ENCODE measurements around the gene CORIN. TPM values are rescaled to one million over a fixed set of nuclear protein-coding genes. Genes with fewer than 3 reads are reported as not detected.
"Not testable (repeated sequence)": the region's sequence is repeated elsewhere in the genome, so short reads cannot be mapped to it uniquely, and the experiment has no call there.

Gene CORIN
- polyA plus RNA-seq, 6 donors from 2014 or later, result 0.05 to 0.12 TPM; not detected in 4

DNA sequence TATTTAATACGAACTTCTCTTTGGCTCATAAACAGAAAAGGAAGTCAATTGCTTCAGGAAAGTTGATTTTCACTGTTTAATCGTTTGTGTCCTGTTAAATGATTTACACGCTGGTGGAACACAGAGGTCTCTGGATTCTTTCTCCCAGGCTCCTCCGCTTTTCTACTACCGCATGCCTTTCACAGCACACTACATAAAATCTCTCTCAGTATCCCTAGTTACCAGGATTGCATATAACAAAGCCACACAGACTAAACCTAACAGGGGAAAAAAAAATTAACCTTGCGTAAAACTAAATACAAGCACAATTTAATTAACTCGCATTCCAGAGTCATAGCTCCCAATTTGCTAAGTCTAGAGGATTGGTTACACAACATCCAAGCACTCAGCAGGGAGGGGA, 133.9 kb downstream of the CORIN start:
- Mint-ChIP-seq H3K4me3 (no peak overlapping the region), H3K9me3 (no peaks in the 10 kb centered on the region), H3K27ac (no peak overlapping the region), H3K36me3 (no peaks in the 10 kb centered on the region), H3K4me1 (no peaks in the 10 kb centered on the region), H3K27me3 (peaks cover 24 to 42% (median 26%) of the 10 kb centered on the region in 3 donors)
- no peak for DNase-seq
- no peak for ATAC-seq (ENCODE audit: low read depth in 2 of 2)

DNA sequence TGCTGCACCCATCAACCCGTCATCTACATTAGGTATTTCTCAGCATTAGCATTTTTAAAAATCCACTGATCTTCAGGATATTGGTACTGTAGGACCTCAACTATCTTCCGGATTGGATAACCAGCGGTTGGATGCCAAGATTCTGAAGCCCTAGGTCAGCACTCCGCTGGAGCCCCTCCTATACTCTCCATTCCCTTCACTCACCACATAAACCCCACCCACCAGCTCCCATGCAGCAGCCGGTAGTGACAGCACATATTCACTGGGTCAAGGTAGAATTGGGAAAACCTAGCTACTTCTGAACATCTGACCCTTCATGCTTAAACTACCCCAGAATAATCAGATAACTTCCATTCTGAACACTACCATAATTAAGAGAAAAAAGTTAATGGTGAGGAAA, 134.9 kb downstream of the CORIN start:
- Mint-ChIP-seq H3K4me1 (no peaks in the 10 kb centered on the region), H3K27ac (no peak overlapping the region), H3K4me3 (no peak overlapping the region), H3K27me3 (peaks cover 23 to 42% (median 25%) of the 10 kb centered on the region in 3 donors), H3K9me3 (no peaks in the 10 kb centered on the region), H3K36me3 (no peaks in the 10 kb centered on the region)
- DNase-seq (no peak), ATAC-seq (ENCODE audit: low read depth in 2 of 2) (no peak)

DNA sequence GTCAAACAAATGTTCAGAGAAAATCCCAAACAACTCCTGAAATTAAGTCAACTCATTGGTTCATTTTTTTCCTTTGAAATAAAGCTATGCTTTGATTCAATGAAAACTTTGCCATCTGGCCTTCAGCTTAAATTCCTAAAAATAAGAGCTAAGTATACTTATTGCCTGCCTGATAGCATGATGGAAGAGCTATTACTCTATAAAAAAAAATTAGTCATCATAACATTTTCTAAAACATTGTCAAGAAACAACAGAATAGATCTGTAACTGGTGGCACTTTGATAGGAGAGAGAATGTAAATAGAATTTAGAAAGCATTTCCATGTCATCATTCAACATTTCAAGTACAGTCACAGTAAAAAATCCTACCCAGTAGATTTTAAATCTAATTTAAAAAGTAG, 136.6 kb downstream of the CORIN start:
- Mint-ChIP-seq H3K27me3 (peaks cover 19 to 46% (median 30%) of the 10 kb centered on the region in 3 donors), H3K4me1 (no peaks in the 10 kb centered on the region)
- ATAC-seq (ENCODE audit: low read depth in 2 of 2), result no peak

DNA sequence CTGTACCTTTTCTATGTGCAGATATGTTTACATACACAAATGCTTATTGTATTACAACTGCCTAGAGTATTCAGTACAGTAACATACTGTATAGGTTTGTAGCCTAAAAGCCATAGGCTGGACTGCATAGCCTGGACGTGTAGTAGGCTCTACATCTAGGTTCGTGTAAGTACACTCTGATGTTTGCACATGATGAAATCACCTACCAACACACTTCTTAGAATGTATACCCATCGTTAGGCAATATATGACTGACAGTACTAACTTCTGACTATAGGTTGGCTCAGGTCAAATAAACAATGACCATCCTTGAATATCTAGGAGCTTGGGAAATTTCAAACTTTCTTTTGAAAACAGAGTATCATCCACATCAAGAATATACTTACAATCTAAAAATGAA, 139.0 kb downstream of the CORIN start:
- Mint-ChIP-seq H3K4me1 (no peaks in the 10 kb centered on the region), H3K36me3 (no peaks in the 10 kb centered on the region), H3K4me3 (no peak overlapping the region), H3K27ac (no peak overlapping the region), H3K27me3 (peaks cover 17 to 31% (median 30%) of the 10 kb centered on the region in 3 donors), H3K9me3 (no peaks in the 10 kb centered on the region)
- DNase-seq (no peak), ATAC-seq (ENCODE audit: low read depth in 2 of 2) (no peak)

More for the DNA sequence above, 136.6 kb downstream of the CORIN start:
- H3K36me3 Mint-ChIP-seq, result no peaks in the 10 kb centered on the region
- H3K9me3 Mint-ChIP-seq, result no peaks in the 10 kb centered on the region
- H3K27ac Mint-ChIP-seq, result no peak overlapping the region
- H3K4me3 Mint-ChIP-seq, result no peak overlapping the region
- no peak for DNase-seq

DNA sequence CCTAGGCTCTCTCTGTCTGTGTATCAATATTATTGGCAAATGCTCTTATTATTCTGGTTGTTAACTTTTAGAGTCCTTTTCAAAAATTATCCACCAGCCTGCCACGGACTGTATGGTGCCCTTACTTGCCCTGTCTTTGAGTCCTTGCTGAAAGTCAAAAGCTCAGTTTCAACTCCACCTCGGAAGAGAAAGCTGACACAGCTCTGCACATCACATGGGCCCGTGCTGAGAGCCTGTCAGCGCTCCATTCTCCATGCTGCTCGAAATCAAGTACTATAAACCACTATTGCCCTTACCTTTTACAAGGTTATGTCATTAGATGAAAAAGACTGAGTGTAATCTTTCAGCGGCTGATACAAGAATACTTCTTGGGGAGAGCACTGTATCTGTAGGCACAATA, 141.0 kb downstream of the CORIN start:
- no peak for DNase-seq
- no peaks in the 10 kb centered on the region for H3K36me3 Mint-ChIP-seq
- ATAC-seq (ENCODE audit: low read depth in 2 of 2), result no peak
- H3K27me3 Mint-ChIP-seq, result peaks cover 25 to 28% (median 25%) of the 10 kb centered on the region in 3 donors
- H3K4me1 Mint-ChIP-seq, result no peaks in the 10 kb centered on the region
- H3K9me3 Mint-ChIP-seq, result no peaks in the 10 kb centered on the region
- H3K27ac Mint-ChIP-seq, result no peak overlapping the region
- H3K4me3 Mint-ChIP-seq, result no peak overlapping the region

DNA sequence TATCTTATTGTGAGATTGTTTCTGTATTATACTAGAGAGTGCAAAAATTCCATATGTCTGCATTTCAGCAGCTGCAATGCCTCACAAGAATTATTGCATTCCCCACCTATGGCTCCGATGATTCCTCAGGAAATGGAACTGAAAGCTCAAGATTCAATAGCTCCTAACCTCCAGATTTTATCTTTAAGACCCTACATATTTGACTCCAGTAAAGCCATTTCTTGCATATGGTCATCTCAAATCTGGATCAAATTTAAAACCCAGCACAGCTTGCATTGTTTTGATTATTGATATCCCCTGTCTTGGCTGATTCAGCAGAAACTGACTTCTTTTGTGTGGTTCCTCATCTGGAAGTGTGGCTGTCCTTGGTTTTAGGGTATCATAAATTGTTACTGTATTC, 142.6 kb downstream of the CORIN start:
- Mint-ChIP-seq H3K36me3 (no peaks in the 10 kb centered on the region), H3K27ac (no peak overlapping the region), H3K4me3 (no peak overlapping the region), H3K4me1 (no peaks in the 10 kb centered on the region), H3K9me3 (no peaks in the 10 kb centered on the region), H3K27me3 (peaks cover 16 to 25% (median 25%) of the 10 kb centered on the region in 3 donors)
- ATAC-seq (ENCODE audit: low read depth in 2 of 2), result no peak
- no peak for DNase-seq

DNA sequence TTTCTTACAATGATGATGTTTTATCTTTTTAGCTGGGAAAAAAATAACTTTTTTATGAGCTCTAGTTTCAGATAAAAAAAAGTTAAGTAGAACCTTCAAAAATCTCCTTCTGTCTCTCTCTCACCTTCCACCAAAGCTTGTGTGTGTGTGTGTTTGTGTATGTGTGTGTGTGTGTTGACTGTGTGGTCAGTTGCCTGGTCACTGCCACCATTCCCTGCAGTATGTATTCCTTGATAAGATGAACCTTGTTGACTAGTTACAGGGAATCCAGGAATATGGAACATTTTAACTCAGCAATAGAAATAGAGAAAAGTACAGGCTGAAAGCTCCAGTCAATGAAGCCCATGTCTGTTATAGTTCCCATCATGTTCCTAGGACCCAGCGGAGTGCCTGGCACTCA, 143.5 kb downstream of the CORIN start:
- Mint-ChIP-seq H3K4me1 (no peaks in the 10 kb centered on the region), H3K36me3 (no peaks in the 10 kb centered on the region), H3K27me3 (peaks cover 16 to 25% (median 17%) of the 10 kb centered on the region in 3 donors), H3K9me3 (no peaks in the 10 kb centered on the region), H3K27ac (peak overlapping the region in 1 of 6 donors; percentile 39), H3K4me3 (no peak overlapping the region)
- no peak for ATAC-seq (ENCODE audit: low read depth in 2 of 2)
- DNase-seq, result no peak

DNA sequence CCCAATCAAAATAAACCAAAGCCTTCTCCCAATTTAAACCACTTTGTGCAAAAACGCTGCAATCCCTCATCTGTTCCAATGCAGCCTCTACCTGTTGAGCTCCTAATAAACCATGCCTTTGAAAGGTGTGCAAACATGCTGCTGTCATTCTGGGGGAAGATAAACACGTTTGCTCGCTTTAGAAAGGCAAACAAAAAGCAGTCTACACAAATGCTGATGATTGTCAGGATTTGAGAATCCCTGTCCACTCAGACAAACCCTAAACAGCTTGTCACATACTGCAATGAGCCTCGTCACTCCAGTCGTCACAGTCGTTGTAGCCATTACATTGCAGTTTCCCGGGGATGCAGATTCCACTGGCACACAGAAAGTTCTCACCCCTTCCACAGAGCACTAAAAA, 145.2 kb downstream of the CORIN start:
- Mint-ChIP-seq H3K4me3 (no peak overlapping the region), H3K27me3 (peaks cover 8 to 22% (median 10%) of the 10 kb centered on the region in 3 donors), H3K4me1 (no peaks in the 10 kb centered on the region), H3K9me3 (no peaks in the 10 kb centered on the region), H3K27ac (no peak overlapping the region), H3K36me3 (no peaks in the 10 kb centered on the region)
- ATAC-seq (ENCODE audit: low read depth in 2 of 2) (no peak), DNase-seq (no peak)

DNA sequence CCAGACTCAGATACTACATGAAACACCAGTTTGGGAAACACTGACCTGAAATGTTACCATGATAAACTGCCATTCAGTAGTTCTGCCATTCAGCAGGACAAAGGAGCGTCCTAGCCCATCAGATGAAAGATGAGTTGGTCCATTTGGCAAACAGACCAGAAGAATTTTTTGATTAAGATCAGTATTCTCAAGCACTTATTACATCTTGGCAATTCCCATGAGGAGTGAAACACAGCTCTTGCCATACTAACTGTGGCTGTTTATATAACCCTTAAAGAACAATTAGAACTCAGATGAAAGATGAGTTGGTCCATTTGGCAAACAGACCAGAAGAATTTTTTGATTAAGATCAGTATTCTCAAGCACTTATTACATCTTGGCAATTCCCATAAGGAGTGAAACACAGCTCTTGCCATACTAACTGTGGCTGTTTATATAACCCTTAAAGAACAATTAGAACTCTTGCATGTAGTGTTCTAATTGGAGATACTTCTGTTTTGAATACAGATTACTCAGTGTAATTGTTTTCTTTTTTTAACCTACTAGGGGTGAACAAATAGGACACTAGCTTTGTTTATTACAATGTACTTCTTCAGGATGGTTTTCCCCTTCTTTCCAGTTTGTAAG, 146.0 kb downstream of the CORIN start:
- H3K36me3 Mint-ChIP-seq; H3K4me3 Mint-ChIP-seq; H3K9me3 Mint-ChIP-seq; H3K27ac Mint-ChIP-seq; DNase-seq; H3K4me1 Mint-ChIP-seq; ATAC-seq (ENCODE audit: low read depth in 2 of 2): not testable (repeated sequence)
- H3K27me3 Mint-ChIP-seq, result peaks cover 6 to 17% (median 8%) of the 10 kb centered on the region in 3 donors

DNA sequence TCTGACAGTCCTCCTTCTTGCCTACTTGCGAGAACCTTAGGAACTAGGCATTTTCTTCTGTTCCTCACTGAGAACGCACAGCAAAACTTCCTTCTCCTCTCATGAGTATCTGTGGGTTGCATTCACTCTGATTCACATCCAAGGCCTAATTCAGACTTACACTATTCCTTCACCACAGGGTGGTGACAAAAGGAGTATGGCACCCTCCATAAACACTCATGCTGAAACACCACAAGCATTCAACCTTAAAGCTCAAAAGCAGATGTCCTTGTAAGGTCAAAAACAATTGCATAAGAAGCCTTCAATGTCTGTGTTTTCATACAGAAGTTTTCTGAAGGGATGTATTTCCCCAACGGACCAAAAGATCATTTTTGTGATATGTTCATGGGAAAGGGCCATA, 147.3 kb downstream of the CORIN start:
- no peak overlapping the region for H3K4me3 Mint-ChIP-seq
- no peak overlapping the region for H3K27ac Mint-ChIP-seq
- ATAC-seq (ENCODE audit: low read depth in 2 of 2) (no peak), DNase-seq (no peak)
- H3K9me3 Mint-ChIP-seq, result no peaks in the 10 kb centered on the region
- peaks cover 5 to 13% (median 8%) of the 10 kb centered on the region in 3 donors for H3K27me3 Mint-ChIP-seq
- H3K4me1 Mint-ChIP-seq, result no peaks in the 10 kb centered on the region
- H3K36me3 Mint-ChIP-seq, result no peaks in the 10 kb centered on the region

DNA sequence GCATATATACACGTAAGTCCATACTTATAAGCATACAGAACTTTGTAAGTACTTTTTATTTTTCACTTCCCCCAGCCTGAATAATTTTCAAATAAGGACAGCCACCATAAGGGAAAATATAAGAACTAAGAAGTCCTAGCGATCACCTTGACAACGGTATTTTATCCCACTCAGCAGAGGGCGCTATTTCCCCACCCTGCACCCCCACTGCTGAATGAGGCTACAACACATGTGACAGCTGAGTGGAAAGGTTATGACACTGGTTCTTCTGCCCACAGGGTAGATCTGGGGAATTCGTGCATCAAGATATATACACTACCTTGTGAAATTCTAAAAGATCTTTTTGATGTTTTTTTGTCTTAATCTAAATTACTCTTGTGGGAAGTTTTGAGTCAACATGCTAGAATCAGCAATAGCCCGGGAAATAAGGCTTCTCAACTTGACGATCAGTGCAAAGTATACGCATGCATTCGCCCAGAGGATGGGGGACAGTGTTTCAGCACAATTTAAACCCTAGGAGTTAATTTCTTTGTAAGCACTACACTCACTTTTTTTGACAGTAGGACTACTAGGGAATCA, 151.5 kb downstream of the CORIN start:
- Mint-ChIP-seq H3K36me3 (no peaks in the 10 kb centered on the region), H3K9me3 (no peaks in the 10 kb centered on the region), H3K27ac (no peak overlapping the region)

DNA sequence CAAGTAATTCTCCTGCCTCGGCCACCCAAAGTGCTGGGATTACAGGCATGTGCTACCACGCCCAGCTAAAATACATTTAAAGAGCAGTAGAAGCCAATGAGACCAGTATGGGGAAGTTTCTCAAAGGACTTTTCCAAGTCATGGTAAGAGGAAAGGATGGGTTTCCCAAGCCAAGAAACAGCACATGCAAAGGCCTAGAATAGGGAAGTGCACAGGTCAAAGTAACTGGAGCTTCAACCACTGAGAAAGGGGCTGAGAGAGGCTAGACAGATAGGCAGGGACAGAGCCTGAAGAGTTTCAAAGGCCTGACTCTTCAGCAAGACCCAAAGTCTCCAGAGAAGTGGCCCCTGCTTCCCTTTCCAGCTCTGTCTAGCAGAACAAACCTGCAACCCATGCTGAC, 162.1 kb downstream of the CORIN start:
- Mint-ChIP-seq H3K9me3 (no peaks in the 10 kb centered on the region), H3K4me1 (no peaks in the 10 kb centered on the region), H3K4me3 (no peak overlapping the region)

More for the DNA sequence above, 151.5 kb downstream of the CORIN start:
- no peaks in the 10 kb centered on the region for H3K4me1 Mint-ChIP-seq
- ATAC-seq (ENCODE audit: low read depth in 2 of 2), result peak; percentile 54 to 75
- H3K27me3 Mint-ChIP-seq, result peaks cover 8 to 24% (median 13%) of the 10 kb centered on the region in 3 donors
- H3K4me3 Mint-ChIP-seq, result no peak overlapping the region
- DNase-seq, result peak; percentile 32

DNA sequence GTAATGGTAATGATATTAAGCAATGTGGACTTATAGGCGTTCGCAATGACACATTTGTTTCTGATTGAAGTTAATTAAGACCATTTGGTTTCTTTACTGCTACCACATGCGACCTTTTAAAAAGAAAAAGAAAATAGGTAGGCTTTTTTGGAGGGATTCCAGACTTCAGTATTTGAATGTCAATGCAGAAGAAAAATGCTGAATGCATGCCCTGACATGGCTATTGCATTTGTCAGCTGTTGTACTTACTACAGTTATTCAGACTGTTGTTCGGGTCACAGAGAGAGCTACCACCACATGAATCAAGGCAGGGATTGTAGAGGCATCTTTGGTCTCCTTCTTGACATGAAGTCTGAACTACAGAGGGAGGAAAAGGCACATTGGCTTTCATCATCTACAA, 163.7 kb downstream of the CORIN start:
- H3K27ac Mint-ChIP-seq, result peak overlapping the region in 1 of 6 donors; percentile 46
- no peaks in the 10 kb centered on the region for H3K9me3 Mint-ChIP-seq
- H3K4me1 Mint-ChIP-seq, result no peaks in the 10 kb centered on the region
- ATAC-seq (ENCODE audit: low read depth in 2 of 2), result no peak
- H3K36me3 Mint-ChIP-seq, result no peaks in the 10 kb centered on the region
- H3K27me3 Mint-ChIP-seq, result peaks cover 8 to 24% (median 10%) of the 10 kb centered on the region in 3 donors
- H3K4me3 Mint-ChIP-seq, result no peak overlapping the region
- DNase-seq, result no peak

More for the DNA sequence above, 162.1 kb downstream of the CORIN start:
- Mint-ChIP-seq H3K36me3 (no peaks in the 10 kb centered on the region), H3K27ac (no peak overlapping the region), H3K27me3 (peaks cover 16 to 31% (median 21%) of the 10 kb centered on the region in 3 donors)
- no peak for DNase-seq
- no peak for ATAC-seq (ENCODE audit: low read depth in 2 of 2)

DNA sequence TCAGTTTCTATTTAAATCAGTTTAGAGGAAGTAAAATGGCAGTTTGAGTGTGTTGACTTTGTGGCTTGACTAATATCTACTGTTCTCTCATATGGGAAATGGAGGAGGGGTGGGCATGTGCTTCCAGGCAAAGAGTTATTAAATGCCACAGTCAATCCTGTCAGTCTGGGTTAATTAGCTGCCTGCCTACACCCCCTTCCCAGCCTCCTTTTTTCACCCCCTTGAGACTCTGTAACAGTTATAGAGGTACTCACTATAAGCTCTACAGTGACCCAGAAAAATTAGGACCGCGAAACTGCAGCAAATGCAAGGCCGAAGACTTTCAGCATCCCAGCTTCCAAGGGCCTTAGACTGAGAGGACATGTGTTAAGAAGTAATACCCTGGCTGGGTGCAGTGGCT, 165.2 kb downstream of the CORIN start:
- no peak overlapping the region for H3K27ac Mint-ChIP-seq

More for the DNA sequence above, 165.2 kb downstream of the CORIN start:
- Mint-ChIP-seq H3K4me1 (no peaks in the 10 kb centered on the region), H3K9me3 (no peaks in the 10 kb centered on the region), H3K4me3 (no peak overlapping the region), H3K36me3 (no peaks in the 10 kb centered on the region), H3K27me3 (peaks cover 4 to 24% (median 10%) of the 10 kb centered on the region in 3 donors)
- DNase-seq, result no peak
- ATAC-seq (ENCODE audit: low read depth in 2 of 2), result no peak
